ENCODE data around the gene COL5A2.

COL5A2 gene

DNA sequence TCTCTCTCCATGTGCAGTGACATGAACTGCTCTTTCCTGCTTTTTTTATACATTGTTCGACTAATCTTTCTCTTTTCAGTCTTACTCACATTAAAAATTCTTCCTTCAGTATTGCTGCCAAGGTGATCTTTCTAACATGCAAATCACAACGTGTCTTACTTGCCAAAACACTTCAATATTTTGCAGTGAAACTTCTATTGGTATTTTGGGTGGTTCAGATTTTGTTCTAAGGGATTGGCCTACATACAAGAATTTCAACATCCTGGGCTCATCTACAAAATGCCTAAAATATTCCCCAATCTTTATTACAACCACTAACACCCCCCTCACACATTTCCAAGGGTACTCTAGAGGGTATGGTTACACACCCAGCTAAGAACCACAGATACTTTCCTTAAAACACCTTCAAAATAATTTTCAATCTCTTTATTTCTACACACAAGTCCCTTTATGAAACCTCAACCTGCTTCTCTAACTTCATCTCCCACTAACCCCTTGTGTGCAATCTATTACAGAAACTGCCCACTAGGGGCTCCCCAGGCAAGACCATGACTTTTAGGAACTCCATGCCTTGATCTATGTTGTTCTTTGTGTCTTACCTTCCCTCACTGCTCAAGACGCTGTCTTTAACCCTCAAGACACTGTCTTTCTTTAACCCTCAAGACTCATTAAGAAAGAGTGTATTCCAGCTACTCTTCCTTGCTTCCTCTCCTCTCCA, 154.5 kb downstream of the COL5A2 start:
- TF ChIP-seq, protein P1, sequence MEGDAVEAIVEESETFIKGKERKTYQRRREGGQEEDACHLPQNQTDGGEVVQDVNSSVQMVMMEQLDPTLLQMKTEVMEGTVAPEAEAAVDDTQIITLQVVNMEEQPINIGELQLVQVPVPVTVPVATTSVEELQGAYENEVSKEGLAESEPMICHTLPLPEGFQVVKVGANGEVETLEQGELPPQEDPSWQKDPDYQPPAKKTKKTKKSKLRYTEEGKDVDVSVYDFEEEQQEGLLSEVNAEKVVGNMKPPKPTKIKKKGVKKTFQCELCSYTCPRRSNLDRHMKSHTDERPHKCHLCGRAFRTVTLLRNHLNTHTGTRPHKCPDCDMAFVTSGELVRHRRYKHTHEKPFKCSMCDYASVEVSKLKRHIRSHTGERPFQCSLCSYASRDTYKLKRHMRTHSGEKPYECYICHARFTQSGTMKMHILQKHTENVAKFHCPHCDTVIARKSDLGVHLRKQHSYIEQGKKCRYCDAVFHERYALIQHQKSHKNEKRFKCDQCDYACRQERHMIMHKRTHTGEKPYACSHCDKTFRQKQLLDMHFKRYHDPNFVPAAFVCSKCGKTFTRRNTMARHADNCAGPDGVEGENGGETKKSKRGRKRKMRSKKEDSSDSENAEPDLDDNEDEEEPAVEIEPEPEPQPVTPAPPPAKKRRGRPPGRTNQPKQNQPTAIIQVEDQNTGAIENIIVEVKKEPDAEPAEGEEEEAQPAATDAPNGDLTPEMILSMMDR (IDR thresholded peaks at IDR 0.05; ENCODE audit: low read depth, low read length, missing control alignments) = peak; percentile 56
- H3K4me3 ChIP-seq (ENCODE audit: low read depth, low read length) = no peak overlapping the region
- no peak for DNase-seq (ENCODE audit: low read depth)
- in situ Hi-C loops (cut with HindIII; ENCODE audit: low sequenced_read_pairs) = no loop called here

DNA sequence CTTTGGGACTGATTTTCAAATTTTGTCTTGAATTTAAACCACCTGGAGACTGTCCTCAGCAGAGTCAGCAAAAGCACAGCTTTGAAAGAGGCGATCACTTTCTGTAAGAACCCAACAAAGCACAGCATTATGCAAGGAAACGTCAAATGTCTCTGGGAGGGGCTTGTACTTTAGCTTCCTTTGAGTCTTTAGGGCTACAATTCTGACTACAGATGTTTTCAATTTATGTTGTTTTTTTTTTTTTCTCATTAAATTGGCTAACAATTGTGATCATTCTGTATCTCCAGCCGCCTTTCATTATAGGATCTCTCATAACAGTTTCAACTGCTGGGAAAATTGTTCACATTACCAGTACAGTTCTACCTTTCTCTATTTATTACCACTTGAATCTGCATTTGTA, 157.1 kb downstream of the COL5A2 start:
- TF ChIP-seq, protein P1 (IDR thresholded peaks at IDR 0.05; ENCODE audit: low read depth, low read length, missing control alignments) = no peak
- DNase-seq (ENCODE audit: low read depth) = no peak
- in situ Hi-C loops (cut with HindIII; ENCODE audit: low sequenced_read_pairs) = no loop called here
- H3K4me3 ChIP-seq (ENCODE audit: low read depth, low read length) = no peak overlapping the region

DNA sequence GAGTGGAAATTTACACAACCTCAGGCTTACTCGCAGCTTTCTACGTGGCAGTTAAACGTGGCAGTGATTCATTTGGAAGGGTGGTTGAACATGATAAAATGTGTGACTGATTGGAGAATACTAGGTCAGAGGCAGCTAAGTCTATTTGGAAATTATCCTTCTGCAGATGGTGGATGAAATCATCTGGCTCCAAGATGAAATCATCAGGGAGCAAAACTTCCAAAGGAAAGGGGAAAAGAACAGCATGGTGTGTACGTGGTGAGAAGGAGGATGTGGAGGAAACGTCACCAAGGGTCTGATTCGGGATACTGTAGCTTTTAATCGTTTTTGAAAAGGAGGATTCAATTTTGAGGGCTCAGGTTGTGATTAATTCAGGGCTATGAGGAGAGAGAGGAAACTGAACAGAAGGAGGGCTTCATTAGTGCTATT, 157.5 kb downstream of the COL5A2 start:
- no peak for DNase-seq (ENCODE audit: low read depth)
- in situ Hi-C loops (cut with HindIII; ENCODE audit: low sequenced_read_pairs) = no loop called here
- H3K4me3 ChIP-seq (ENCODE audit: low read depth, low read length) = no peak overlapping the region
- TF ChIP-seq, protein P1 (IDR thresholded peaks at IDR 0.05; ENCODE audit: low read depth, low read length, missing control alignments) = no peak

DNA sequence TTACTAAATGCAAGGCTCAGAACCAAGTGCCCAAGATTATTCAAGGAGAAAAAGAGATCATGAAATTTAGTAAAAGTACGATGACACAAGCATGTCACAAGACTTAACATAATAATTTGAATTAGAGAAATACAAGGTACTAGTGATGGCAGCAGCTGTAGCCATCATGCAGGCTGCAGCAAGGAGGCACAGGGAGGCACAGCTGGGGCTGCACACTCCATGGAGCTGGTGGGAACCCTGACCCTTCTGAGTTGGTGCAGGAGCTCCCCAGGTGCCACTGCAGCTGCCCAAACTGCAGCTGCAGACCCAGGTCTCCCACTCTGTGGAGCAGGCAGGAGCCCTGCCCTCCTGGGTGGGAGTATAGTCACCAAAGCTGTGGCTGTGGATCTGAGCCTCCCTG, 159.4 kb downstream of the COL5A2 start:
- in situ Hi-C loops (cut with HindIII; ENCODE audit: low sequenced_read_pairs) = no loop called here
- no peak for DNase-seq (ENCODE audit: low read depth)
- H3K4me3 ChIP-seq (ENCODE audit: low read depth, low read length) = no peak overlapping the region
- TF ChIP-seq, protein P1 (IDR thresholded peaks at IDR 0.05; ENCODE audit: low read depth, low read length, missing control alignments) = no peak

DNA sequence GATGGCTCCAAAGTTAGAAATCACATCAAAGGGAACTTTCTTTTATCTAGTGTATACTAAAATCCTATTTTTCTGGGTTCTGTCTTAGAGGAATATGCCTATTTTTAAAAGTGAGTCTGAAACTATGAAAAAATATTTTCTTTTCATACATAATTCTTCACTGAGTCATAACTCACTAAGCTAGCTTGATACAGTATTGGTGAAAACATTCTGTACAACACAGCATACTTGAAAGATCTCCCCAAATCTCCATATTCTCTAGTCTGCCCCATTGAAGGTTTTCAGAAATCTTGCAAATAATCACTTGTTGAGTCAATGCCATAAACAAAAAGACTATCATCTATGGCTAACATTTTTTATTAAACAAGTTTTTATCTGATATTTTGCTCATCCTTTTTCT, 160.9 kb downstream of the COL5A2 start:
- DNase-seq (ENCODE audit: low read depth) = no peak
- in situ Hi-C loops (cut with HindIII; ENCODE audit: low sequenced_read_pairs) = no loop called here
- TF ChIP-seq, protein P1 (IDR thresholded peaks at IDR 0.05; ENCODE audit: low read depth, low read length, missing control alignments) = no peak
- H3K4me3 ChIP-seq (ENCODE audit: low read depth, low read length) = no peak overlapping the region

DNA sequence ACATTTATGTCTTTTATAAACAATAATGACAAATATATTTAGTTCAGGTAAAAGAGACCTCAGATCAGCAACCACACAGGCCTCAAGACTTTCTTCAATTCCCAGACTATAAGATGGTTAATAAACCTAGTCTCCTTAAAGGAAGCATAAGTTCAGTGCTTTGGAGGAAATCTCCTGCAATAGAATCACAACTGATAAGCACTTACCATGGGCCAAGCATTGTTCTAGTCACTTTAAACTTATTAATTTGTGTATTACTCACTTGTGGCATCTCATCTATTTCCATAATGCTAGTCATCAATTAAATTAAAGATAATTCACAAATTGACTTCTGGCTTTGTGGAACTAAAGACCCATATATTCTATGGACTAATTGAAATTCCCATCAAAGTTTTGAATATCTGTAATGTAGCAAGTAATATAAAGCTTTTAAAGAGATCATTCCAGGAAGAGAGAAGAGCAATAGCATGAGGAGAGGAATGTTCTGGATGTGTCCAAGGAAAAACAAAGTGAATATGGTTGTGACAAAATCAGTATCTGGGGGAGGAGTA, 163.2 kb downstream of the COL5A2 start:
- TF ChIP-seq, protein P1 (IDR thresholded peaks at IDR 0.05; ENCODE audit: low read depth, low read length, missing control alignments) = no peak
- DNase-seq (ENCODE audit: low read depth) = no peak
- H3K4me3 ChIP-seq (ENCODE audit: low read depth, low read length) = no peak overlapping the region
- in situ Hi-C loops (cut with HindIII; ENCODE audit: low sequenced_read_pairs) = no loop called here
